Measurements from ENCODE around the gene FAM167B.

The FAM167B gene

GRCh38 chr1:32221980-32222755 is 24.9 kb upstream of the FAM167B start, which contains the start of the genes EIF3I and TMEM234:
EIF3I (plus strand) TSS chr1:32222407; CDS start chr1:32222442, 35 bp downstream.
TMEM234 (minus strand) TSS chr1:32222353; CDS start chr1:32222322, 31 bp downstream.
- peak; percentile 71 to 87 (median 84) for DNase-seq (ENCODE audit: low read depth in 4 of 4, low spot score in 1 of 4)

GRCh38 chr1:32223683-32224082 is 23.3 kb upstream of the FAM167B start:
- no peak for DNase-seq (ENCODE audit: low read depth in 4 of 4, low spot score in 1 of 4)

- DNase-seq (ENCODE audit: low read depth in 4 of 4, low spot score in 1 of 4), result no peak
Observed at GRCh38 chr1:32224285-32224684, 22.7 kb upstream of the FAM167B start.

- no peak for DNase-seq (ENCODE audit: low read depth in 4 of 4, low spot score in 1 of 4)
Observed at GRCh38 chr1:32228771-32229170, 18.3 kb upstream of the FAM167B start.

DNA sequence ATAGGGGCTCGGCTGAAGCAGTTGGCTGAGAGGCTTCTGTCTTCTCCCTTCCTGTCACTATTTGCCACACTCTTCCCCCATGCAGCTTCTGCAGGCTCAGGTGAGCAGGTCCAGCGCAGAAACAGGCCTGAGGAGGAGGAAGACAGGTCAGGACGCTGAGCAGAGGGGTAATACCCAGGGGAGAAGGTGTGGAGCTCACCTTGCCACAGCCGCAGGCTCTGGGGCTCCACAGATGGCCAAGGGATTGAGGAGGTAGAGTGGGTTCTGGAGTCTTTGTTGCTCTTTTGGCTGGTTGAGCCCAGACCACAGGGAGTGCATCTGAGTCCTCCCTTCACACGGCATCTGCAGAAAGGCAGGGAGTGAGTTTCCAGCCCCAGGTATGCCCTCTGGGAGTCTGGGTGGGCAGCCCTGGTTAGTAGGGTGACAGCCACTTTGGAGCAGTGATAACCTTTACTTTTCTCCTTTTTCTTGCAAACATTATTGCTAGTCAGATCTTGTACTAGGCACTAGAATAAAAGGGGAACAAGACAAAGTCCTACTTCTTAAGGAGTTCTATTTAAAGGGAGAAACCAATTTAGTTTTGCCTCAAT is 15.1 kb upstream of the FAM167B start:
- no peak for DNase-seq (ENCODE audit: low read depth in 4 of 4, low spot score in 1 of 4)

DNA sequence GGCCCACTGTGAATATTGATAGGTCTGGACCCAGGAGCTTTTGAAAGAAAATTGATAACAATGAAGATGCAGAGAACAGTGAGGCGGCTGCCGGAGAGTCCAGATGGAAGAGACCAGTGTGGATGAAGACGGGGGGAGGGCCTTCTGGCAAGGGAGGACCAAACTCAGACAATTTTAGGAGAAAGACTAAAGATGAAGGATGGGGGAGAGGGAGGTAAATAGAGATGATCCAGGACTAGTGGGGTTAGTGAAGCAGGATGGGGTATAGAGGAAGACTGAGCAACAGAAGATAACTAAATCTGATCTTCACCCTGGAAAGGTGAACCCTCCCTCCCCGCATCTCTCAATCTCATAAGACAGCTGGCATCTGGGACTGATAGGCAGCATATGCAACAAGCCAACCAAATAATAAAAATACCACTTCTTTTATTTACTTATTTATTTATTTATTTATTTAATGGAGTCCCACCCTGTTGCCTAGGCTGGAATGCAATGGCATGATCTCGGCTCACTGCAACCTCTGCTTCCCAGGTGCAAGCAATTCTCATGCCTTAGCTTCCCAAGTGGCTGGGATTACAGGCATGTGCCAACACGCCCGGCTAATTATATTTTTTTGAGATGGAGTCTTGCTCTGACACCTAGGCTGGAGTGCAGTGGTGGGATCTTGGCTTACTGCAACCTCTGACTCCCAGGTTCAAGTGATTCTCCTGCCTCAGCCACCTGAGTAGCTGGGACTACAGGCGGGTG is 14.3 kb upstream of the FAM167B start:
- no peak for DNase-seq (ENCODE audit: low read depth in 4 of 4, low spot score in 1 of 4)

GRCh38 chr1:32234792-32235191 is 12.2 kb upstream of the FAM167B start:
- no peak for DNase-seq (ENCODE audit: low read depth in 4 of 4, low spot score in 1 of 4)

DNA sequence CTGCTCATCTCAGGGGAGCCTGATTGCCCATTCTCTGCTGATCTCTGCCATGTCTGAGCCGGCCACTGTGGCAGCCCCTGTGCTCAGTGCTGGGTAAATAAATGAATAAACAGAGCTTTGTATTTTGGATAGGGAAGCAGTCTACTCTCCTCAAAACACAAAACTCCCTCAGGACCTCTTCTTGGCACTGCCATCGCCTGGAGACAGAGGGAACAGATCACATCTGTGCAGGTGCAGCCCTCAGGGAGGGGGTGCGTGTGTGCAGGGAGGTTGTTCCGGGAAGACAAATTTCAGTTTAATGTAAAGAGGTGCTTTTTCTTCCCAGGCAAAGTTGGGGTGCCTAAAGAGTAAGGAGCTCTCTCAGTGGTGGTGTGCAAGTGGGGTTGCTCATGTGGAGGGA is 7.7 kb upstream of the FAM167B start:
- DNase-seq (ENCODE audit: low read depth in 4 of 4, low spot score in 1 of 4), result no peak

- no peak for DNase-seq (ENCODE audit: low read depth in 4 of 4, low spot score in 1 of 4)
Observed at GRCh38 chr1:32239790-32240139, 7.3 kb upstream of the FAM167B start.

DNA sequence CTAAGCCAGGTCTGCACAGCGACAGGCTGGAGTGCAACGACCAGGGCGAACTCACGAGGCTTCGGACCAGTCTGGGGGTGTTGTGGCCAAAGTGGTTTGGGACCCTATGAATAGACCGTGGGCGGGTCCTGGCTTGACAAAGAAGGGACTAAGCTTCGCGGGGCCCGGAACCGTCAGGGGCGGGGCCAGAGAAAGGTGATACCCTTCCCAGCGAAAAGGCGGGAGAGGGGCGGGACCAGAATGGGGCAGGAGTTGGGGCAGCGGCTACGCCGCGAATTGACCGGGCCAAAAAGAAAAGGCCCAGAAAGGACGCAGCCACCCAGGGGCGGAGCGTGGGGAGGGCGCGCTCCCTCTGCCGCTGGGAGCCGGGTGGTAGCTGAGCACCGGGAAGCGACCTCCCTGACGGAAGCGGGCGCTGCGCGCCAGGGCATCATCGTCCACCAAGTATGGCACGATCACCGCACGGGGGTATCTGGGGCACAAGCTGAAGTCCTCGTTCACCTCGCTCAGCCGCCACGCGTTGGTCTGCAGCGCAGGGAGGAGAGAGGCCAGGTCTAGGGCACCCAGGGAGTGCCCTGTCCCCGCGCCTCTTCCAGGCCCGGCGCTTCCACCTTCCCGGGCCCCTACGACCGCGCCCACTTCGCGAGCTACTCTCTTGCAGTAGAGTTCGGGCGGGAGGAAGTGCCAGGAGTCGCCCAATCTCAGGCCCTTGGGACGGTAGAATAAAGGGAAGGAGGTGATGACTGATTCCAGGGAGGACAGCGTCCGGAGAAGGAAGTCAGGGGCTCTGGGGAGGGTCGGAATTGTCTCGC is 6.7 kb upstream of the FAM167B start:
- DNase-seq (ENCODE audit: low read depth in 4 of 4, low spot score in 1 of 4), result peak in 1 of 4 experiments; percentile 36

DNA sequence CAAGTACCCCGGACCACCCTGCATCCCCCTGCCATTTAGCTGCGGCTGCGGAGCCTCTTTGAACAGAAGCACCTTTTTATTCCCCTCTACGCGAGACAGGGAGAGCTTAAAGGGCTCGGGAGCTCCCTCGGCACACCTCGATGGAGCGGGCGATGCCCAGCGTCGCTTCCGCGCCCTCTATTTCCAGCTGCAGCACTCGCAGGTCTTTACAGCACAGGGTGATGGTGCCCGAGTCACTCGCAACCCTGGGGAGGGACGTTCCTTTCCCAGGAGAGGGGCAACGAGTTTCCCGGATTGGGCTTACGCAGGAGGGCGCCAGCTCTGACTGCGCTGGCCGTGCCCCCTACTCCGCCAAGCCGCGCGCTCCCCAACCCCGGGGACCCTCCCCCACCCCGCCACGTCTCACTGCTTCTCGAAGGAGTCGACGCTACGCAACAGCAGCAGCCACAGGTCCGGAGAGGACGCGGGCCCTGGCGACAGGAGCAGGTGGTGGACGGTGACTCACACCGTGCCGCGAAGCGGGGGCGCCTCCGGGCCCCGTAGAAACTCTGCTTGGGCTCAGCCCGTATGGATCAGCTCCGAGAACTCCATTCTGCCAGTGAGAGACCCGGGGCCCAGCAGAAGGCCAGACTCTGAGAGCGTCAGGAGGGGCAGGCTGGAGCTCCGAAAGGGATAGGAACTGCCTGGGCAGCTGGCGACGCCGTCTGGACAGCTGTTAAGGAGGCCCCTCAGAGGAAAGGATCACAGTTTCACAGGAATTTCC is 5.8 kb upstream of the FAM167B start:
- no peak for DNase-seq (ENCODE audit: low read depth in 4 of 4, low spot score in 1 of 4)

- DNase-seq (ENCODE audit: low read depth in 4 of 4, low spot score in 1 of 4), result no peak
Observed at GRCh38 chr1:32242341-32242851, 4.6 kb upstream of the FAM167B start.

DNA sequence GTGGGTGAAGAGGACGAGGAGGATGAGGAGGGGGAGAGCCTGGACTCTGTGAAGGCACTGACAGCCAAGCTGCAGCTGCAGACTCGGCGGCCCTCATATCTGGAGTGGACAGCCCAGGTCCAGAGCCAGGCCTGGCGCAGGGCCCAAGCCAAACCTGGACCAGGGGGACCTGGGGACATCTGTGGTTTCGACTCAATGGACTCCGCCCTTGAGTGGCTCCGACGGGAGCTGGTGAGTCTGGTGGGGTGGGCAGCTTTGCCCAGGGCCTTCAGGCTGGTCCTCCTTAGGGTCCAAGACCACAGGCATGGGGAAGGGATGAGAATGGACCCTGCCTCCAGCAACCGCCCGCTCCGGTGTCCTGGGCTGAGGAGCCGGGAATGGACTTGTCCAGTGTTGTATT is 430 bp downstream of the FAM167B start:
- DNase-seq (ENCODE audit: low read depth in 4 of 4, low spot score in 1 of 4), result no peak

- DNase-seq (ENCODE audit: low read depth in 4 of 4, low spot score in 1 of 4), result peak; percentile 59 to 78 (median 64)
Observed at GRCh38 chr1:32247983-32248889, 1.2 kb downstream of the FAM167B start.

DNA sequence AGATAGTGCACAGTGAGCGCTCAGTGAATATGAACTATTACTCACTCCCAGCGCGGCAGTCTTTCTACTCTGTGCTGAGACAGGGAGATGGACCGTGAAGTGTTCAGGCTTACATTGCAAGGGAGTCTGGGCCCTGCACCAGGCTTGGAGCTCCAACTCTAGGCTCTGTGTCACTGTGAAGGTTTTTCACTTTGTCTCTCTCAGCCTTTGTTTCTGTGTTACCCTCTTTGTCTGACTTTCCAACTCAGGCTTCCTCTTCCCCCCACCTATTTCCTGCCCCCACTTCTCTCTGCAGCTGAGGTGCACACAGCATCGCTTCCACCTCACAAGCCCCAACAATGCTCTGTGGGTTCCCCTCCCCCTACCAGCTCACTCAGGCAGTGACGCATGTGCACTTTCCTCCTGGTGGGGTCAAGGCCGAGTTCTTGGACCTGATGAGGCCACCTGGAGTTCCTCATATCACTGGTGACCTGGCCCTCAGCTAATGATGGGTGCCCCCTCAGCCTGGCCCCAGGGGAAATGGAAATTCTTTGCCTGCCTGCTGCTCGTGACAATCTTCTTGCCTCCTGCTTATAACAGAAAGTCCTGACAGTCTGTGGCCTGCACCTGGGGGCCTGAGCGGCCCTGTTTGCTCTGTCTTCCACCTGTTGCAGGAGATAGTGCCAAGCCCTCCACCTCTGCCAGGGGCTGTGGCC is 3.0 kb downstream of the FAM167B start:
- DNase-seq (ENCODE audit: low read depth in 4 of 4, low spot score in 1 of 4), result peak in 2 of 4 experiments; percentile 64 to 75

DNA sequence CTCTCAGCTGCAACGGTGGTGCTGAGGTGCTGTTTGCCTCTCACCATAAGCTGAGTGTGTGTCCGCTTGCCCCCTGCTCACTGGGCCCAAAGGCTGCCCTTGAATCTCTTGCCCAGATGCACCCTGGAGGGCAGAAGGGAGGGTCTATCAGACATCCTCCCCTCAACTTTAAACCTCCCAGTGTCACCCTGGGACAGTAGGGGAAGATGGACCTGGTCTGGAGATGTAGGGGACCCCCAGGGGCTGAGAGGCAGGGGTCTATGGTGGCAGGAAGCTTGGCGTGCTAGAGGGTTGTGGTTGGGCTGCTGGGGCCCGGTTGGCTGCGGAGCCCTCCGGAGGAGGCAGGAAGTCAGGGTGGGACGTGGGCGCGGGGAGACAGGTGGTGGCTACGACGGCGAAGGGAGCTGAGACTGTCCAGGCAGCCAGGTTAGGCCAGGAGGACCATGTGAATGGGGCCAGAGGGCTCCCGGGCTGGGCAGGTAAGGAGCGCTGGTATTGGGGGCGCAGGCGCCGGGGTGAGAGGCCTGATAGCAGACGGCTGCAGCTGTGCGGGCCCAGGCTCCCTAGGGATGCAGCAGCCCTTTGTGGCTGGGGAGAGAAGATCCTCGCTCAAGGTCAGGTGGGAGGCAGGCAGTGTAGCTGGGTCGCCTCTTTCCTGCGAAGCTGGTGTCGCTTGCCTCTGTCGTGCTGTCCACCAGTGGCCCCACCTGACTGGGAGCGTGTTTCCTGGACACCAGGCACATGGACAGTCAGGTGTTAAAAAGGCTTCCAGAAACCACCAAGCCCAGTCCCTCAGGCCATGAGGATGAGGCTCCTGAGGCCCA is 4.1 kb downstream of the FAM167B start, which contains the start of gene LCK:
Gene LCK, plus strand, starts transcription at position 373 of the 824 bp plus-strand sequence. CDS start 23,065 bp downstream, outside the sequence.
- DNase-seq (ENCODE audit: low read depth in 4 of 4, low spot score in 1 of 4), result peak in 2 of 4 experiments; percentile 55 to 68

Data from stimulated activated CD4-positive, alpha-beta T cell treated with anti-CD3 and anti-CD28 coated beads, Interleukin-1b, Interleukin-23, amount 100 ng/mL, for 24 hours (primary cell).